HFF-Myc (cell line): ENCODE results near the gene CPHXL2.

Experiments
- DNase-seq: peaks from one replicate; pipeline ENCODE4 v3.0.0-alpha.2; 2011; ENCODE audit warnings: low read depth; ENCODE audit errors: extremely low read depth
- H3K4me3 ChIP-seq: replicated peaks from 2 replicates; pipeline ENCODE4 v1.5.1; 2011; ENCODE audit warnings: low read depth, mild to moderate bottlenecking, control low read depth, low read length
- TF ChIP-seq, protein P1 (sequence below): IDR thresholded peaks from 2 replicates; pipeline ENCODE4 v1.5.1; 2012; ENCODE audit warnings: mild to moderate bottlenecking, low read depth, low read length, control low read depth; ENCODE audit errors: missing control alignments

CPHXL2 gene

DNA sequence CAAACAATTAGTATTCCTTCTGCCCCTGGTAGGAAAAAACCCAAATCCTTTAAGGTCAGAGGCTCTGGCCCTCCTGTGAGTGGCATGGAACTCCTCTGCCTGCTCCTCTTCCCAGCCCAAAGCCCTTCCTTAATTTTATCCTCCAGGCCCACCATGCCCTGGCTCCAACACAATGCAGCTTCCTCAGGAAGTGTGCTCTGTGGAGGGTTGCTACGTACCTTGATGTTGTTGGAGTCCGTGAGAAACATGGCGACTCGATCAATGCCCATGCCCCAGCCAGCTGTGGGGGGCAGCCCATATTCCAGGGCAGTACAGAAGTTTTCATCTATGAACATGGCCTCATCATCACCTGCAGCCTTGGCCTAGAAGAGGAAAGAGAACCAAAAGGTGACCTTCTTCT, 48.5 kb downstream of the CPHXL2 start:
- TF ChIP-seq, protein P1, sequence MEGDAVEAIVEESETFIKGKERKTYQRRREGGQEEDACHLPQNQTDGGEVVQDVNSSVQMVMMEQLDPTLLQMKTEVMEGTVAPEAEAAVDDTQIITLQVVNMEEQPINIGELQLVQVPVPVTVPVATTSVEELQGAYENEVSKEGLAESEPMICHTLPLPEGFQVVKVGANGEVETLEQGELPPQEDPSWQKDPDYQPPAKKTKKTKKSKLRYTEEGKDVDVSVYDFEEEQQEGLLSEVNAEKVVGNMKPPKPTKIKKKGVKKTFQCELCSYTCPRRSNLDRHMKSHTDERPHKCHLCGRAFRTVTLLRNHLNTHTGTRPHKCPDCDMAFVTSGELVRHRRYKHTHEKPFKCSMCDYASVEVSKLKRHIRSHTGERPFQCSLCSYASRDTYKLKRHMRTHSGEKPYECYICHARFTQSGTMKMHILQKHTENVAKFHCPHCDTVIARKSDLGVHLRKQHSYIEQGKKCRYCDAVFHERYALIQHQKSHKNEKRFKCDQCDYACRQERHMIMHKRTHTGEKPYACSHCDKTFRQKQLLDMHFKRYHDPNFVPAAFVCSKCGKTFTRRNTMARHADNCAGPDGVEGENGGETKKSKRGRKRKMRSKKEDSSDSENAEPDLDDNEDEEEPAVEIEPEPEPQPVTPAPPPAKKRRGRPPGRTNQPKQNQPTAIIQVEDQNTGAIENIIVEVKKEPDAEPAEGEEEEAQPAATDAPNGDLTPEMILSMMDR = no peak
- no peak overlapping the region for H3K4me3 ChIP-seq
- no peak for DNase-seq

DNA sequence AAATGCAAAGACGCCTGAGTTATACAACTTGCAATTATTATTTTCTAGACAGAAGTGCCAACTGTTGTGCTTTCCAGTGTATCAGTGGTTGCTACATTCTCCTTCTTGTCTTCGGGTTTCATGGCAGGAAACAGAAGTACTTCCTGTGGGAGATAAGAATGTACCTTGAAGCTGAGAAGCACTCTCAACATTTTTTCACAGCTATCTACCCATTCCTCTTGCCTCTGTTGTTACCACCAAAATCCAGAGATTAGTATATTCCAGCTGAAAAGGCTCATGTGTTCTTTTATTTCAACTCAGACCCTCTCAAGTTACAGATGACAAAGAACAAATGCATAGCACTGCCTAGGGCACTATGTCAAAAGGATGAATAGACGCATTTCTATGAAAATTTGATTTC, 49.0 kb downstream of the CPHXL2 start:
- no peak overlapping the region for H3K4me3 ChIP-seq
- TF ChIP-seq, protein P1 = no peak
- DNase-seq = no peak

DNA sequence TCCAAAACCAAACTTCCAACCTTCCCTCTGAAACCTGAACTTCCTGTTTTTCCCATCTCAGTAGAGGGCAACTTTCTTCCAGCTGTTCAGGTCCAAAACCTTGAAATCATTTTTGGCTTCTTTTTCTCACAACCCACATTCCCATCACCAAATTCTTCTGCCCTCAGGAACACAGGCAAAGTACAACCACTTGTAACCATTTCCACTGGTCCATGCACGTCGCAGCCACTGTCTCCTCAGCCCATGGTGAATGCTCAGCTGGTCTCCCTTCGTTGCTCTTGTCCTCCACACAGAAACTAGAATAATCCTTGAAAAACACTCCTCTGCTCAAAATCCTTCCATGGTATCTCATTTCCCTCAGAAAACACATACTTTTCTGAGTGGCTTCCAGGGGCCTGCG, 50.0 kb downstream of the CPHXL2 start:
- TF ChIP-seq, protein P1 = no peak
- H3K4me3 ChIP-seq = no peak overlapping the region
- DNase-seq = no peak

DNA sequence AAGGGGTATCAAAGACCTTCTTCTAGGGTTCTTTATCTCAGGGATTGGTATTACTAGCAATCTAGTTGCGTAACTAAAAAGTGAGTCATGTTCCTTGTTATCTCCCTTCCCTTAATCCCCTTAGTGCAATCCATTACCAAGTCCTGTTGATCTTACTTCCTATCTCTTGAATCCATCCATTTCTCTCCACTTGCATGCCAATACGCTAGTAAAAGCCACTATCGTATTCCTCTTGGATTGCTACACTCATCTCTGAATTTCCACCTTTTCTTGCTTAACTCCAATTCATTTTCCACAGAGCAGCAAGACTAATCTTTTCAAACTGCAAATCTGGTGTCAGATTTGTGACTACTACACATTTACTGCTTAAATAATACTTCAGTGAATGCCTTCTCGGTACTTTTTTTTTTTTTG, 51.9 kb downstream of the CPHXL2 start:
- no peak for DNase-seq
- TF ChIP-seq, protein P1 = no peak
- no peak overlapping the region for H3K4me3 ChIP-seq

DNA sequence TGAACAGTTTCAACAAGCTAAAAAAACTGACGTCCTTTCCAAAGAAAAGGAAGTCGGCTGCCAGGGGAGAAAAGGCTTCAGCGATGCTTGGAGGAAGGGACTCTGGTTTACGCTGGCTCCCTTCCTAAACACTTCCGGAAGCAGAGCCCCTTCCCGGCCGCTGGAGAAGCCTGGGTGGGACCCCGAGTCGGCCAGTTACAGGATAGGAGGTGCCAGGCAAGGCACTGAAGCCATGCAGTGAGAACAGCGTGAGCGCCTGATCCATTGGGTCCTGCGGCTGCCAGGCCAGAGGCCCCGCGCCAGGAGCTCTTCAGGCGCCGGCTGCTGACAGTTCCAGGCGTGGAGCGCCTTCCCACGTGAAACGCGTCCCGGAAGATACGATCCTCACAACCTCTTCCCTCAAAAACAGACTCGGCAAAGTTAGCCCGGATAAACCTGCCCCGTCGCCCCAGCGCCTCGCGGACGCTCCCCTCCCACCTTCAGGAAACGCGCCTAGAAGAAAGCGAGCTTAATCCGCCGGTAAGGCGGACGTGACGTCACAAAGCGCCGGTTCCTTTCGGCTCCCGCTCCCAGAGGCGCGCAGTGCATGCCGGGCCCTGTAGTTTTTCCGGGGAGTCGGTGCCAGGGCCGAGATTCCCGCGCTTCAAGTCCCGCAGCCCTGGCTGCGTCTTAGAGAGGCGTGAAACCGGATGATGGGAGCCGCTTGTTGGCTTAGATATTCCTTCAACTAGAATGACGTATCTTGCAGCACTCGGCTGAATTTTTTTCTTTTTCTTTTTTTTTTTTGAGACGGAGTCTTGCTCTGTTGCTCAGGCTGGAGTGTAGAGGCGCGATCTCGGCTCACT, 53.8 kb downstream of the CPHXL2 start, which contains the start of gene ADAT1:
Gene ADAT1, minus strand, starts transcription at position 521 of the 845 bp plus-strand sequence. CDS start 2,482 bp downstream, outside the sequence.
- TF ChIP-seq, protein P1 = no peak
- H3K4me3 ChIP-seq = peak within 1 kb of the TSS; percentile 77
- peak; percentile 90 for DNase-seq

DNA sequence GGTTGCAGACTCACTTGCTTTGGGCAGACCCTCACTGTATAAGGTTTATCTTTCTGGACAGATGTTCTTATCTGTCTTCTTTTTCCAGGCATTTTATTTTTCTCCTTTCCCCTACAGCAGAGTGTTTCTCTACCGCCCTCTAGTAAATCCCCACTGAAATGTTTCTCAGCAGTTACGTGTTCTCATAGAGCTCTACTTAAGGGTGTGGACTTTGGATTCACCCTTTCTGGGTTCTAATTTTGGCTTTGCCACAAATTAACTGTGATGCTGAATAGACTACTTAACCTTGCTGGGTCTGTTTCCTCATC, 55.7 kb downstream of the CPHXL2 start:
- DNase-seq = no peak
- H3K4me3 ChIP-seq = no peak overlapping the region

More for the DNA sequence above, 55.7 kb downstream of the CPHXL2 start:
- TF ChIP-seq, protein P1 = peak; percentile 68
